Limb (tissue), 2 donors: ENCODE results near the gene UQCR11.
A peak's percentile ranks its signal among the peaks of the same experiment; 100 is the strongest.

ENCODE experiments used
- DNase-seq, 2 donors: peaks; one replicate each; pipeline ENCODE4 v3.0.0-alpha.2; 2016; ENCODE audit errors: extremely low spot score in 2 of 2

Gene UQCR11

DNA sequence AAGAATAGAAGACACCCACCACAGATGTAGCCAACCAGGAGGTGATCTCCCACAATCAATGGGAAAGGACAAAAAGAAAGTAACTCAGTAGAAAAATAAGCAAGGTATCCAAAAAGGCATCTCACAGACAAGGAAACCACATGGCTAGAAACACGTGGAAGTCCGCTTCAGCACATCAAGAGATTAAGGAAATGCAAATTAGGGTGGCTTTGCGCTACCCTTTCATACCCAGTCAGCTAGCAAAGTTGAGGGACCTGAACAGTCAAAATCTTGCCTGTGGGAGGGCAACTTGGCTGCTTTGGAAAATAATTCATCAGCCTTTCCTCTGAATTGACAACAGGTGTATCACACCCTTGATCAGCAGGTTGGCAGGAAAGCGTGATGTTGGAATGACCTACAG, 11.6 kb upstream of the UQCR11 start:
- no peak for DNase-seq

DNA sequence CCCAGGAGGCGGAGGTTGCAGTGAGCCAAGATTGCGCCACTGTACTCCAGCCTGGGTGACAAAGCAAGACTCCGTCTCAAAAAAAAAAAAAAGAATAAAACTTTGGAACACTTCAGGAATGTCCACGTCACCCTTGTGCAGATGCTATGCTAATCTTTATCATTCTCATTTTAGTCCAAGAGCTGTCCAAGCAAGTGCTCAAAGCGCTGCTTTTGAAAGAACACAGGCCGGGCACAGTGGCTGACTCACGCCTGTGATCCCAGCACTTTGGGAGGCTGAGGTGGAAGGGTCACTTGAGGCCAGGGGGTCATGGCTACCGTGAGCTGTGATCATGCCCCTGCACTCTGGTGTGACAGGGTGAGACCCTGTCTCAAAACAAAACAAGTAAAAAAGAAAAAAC, 11.1 kb upstream of the UQCR11 start:
- no peak for DNase-seq

DNA sequence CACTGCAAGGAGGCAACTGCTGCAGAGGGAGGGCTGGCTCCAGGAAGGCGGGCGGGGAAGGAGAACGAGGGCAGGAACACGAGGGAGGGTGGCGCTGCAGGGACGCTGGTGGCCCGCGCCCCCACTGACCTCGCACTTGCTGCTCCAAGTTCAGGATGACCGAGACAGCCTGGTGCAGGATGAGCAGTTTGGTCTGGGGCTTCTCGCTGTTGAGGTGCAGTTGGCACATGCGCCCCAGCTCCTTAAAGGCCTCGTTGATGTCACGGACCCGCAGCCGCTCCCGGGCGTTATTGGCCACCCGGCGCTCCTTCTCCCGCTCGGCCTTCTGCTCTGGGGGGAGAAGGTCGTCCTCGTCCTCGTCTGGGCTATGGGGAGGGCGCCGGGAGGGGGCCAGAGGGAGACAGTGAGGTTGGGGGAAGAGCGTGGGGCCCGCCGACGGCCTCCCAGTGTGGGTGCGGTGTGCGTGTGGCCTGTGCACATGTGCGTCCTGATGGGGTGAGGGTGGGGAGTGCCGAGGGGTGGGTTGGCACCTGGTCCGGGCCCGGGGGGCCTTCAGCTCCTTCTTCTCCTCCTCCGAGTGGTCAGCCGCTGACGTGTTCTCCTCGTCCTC, 10.0 kb upstream of the UQCR11 start:
- DNase-seq: no peak

DNA sequence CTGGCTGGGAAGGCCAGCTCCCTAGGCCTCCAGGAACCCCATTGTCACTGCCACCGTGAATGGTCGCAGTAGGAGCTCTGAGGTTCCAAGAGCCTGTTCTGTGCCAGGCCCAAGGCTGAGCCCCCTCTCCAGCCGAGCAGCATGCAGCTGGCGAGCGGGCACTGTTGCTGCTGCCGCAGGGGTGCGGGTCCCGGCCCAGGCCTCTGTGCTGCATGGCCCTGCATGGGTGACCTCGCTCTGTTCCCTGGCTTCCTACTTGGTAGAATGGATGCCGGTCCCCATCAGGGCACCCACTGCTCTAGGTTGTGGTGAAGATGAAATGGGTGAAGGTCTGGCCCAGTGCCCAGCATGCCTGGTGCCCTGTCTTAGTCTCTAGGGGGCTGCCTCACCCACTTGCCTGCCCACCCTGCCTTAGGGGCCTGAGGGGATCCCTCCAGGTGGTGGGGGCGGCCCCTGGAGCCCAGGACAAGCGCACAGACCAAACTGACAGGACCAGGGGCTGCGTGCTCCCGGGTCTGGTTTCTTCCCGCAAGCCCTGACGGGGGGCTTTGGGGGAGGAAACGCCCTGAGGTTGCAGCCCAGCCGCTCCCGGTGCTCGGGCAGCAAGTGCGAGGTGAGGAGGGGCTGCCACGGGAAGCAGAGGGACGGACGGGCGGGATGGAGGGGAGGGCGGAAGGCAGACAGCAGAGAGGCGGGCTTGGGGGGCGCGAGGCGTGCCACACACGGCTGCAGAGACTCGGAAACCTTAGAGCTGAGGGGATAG, 8.7 kb upstream of the UQCR11 start:
- DNase-seq: no peak

DNA sequence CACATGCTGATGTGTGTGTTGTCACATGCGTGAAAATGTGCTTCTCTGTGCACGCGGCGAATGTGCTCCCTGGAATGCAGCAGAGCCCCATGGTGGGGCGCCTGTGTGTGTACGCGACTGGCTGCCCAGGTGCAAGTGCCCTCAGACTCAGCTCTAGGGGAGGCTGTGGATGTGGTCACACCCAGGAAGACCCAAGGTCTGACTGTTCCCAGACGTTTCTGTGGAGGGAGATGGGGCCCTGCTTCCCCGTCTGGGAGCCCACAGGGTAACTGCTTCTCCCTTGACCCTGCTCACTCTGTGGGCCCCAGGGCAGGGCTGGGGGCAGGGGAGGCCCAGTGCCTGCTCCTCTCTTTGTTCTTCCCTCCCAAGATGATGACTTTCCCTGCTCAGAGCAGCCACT, 7.9 kb upstream of the UQCR11 start:
- DNase-seq: no peak

DNA sequence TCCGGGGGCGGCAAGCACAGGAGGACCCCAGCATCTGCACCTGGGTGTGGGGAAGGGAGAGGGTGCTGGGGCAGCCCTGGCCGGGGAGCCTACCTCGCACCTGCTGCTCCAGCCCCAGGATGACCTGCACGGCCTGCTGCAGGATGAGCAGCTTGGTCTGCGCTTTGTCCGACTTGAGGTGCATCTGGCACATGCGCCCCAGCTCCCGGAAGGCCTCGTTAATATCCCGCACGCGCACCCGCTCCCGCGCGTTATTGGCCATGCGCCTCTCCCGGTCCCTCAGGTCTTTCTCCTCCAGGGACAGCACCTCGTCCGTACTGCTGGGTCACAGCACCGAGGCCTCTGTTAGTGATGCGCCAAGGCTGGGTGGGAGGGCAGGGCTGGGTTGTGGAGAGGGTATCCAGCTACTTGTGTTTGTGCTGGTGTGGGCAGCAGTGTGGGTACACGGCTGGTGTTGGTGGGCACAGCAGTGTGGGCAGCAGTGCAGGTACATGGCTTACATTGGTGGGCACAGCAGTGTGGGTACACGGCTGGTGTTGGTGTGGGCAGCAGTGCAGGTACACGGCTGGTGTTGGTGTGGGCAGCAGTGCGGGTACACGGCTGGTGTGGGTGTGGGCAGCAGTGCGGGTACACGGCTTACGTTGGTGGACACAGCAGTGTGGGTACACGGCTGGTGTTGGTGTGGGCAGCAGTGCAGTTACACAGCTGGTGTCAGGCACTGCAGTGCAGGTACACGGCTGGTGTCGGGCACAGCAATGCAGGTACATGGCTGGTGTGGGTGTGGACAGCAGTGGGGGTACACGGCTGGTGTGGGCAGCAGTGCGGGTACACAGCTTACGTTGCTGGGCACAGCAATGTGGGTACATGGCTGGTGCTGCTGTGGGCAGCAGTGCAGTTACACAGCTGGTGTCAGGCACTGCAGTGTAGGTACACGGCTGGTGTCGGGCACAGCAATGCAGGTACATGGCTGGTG, 7.1 kb upstream of the UQCR11 start:
- no peak for DNase-seq

DNA sequence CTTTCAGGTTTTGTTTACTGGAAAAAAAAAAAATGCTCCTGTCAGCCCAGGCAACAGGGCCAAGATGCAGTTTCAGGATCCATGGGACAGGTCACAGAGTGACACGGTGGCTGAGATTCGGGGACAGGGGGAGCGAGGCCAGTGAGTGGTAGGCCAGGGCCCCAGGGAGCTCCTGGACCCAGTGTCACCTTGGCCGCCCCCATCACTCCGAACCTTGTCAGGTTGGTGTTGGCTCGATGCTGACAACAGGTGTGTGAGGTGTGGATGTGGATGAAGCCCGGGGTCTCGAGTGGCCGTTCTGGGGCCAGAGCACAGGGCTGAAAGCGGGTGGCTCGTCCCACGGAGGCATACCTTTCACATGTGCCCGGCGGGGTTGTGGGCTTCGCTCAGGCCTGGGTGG, 6.1 kb upstream of the UQCR11 start:
- no peak for DNase-seq

DNA sequence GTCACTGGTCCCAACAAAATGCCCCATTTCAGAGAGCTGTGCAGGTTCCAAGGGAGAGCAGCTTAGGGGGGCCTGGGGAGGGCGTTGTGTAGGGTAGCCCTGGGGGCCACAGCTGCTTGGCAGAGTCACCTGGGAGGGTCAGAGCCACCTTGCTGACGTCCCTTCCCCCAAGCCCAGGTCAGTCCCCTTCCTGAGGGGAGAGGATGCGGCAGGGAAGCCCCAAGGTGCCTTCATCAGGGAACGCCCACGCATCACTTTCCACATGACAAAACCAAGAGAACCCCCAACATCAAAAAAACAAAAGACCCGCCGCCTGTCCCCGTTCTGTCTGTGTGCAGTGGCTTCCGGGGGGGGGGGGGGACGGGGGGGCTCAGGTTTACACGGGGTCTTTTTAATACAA, 5.3 kb upstream of the UQCR11 start:
- DNase-seq: no peak

DNA sequence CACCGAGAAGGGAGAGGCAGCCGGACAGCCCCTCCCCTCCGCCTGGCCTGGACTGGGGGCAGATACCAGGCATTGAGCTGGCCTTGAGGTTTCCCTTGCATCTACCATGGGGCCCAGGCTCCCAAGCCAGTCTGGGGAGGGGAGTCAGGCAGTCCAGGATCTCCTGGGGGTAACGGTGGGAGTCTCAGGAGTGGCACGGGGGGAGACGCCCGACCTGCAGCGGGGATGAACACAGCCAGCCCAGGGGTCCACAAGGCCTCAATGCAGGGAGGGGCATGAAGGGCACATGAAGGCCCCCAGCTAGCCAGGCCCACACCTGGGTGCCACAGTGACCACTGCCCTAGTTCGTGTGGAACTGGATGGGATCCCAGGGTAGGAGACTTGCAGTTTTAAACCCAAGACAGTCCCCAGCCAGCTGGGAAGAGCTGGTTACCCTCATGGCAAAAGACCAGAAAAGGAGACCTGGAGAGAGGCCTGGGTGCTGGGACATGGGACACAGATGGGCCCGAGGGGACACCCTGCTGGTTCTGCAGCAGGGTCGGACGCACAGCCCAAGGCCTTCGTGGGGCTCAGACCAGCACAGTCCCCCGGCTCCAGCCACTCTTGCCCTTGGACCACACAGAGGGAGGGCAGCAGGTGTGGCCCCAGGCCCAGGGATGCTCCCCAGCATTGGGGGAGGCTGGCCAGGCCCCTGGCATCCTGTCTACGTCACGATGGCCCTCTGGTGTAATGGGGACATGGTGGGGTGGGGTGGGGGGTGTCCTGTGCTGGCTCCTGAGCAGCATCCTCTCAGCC, 4.6 kb upstream of the UQCR11 start:
- no peak for DNase-seq

DNA sequence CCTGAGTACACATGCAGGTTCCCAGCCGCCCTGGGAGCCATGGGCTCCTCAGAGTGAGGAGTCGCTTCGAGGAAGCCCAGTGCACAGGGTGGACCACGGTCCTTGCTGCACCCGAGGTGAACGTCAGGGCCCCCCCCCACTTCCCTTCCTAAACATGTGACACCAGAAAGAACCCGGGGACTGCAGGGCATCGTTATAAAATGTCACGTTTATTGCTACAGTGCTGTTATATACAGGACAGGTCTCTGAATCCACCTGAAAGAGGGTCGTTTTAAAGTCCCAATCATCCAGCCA, 3.8 kb upstream of the UQCR11 start:
- no peak for DNase-seq

DNA sequence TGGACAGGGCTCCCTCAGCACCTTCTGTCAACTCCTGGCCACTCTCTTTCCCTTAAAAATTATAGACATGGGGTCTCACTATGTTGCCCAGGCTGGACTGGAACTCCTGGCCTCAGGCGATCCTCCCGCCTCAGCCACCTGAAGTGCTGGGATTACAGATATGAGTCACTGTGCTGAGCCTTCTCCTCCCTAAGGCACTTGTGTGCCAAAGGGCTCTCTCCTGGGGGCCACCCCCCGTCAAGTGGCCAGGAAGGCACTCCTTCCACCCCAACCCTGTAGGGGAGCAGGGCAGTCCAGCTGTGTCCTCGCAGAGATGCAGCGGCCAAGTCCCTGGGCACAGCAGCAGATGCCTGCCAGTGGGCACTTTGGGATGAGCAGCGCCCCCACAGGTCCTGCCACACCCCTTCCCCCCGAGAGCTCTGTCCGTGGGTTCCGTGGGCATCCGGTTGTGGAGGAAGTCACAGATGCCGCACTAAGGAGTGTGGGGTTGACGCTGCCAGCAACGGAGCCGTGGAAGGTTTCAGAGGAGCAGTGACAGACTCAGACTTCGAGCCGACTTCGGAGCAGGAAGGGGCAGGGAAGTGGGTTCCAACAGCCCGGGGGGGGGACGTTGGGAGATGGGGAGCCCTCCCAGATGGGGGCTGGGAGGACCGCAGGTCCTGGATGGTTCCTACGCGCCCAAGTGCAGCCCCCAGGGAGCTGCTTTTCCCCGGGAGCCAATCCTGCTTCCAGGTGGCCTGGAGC, 3.3 kb upstream of the UQCR11 start:
- no peak for DNase-seq

DNA sequence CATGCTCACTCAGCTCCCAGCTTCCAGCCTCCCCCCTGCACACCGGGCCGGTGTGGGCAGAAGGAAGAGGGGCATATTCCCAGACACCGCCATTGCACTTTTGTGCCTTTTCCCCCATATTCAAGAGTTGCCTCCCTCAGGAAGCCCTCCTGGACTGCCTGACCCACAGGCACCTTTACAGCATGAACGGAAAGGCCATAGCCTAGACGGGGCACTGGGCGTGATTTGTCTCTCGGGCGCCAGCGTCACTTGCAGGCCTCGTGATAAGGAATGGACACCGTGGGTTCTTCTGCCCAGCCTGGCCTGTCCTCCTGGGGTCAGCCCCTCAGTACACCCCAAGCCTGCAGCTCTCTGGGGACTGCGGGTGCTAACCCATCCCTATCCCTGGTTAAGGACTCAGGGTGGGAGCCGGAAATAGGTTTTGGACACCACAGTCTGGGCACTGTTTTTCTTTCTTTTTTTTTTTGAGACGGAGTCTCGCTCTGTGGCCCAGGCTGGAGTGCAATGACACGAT, 933 bp upstream of the UQCR11 start:
- no peak for DNase-seq

DNA sequence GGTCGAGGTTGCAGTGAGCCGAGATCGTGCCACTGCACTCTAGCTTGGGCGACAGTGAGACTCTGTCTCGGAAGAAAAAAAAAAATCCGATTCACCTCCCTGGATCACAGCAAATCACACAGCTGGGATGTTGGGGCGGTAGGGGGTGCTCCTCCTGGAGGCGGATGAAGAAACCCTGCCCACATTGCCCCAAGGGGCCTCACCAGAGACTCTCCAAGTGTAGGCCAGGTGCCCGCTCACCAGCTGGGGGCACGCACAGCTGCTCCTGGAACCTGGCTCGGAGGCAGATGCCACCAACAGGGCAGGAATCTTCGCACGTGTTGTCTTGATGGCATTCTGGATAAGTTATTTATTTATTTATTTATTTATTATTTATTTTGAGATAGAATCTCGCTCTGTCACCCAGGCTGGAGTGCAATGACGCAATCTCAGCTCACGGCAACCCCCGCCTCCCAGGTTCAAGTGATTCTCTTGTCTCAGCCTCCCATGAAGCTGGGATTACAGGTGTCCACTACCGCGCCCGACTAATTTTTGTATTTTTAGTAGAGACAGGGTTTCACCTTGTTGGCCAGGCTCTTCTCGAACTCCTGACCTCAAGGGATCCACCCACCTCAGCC, 3.1 kb downstream of the UQCR11 start:
- DNase-seq: no peak

DNA sequence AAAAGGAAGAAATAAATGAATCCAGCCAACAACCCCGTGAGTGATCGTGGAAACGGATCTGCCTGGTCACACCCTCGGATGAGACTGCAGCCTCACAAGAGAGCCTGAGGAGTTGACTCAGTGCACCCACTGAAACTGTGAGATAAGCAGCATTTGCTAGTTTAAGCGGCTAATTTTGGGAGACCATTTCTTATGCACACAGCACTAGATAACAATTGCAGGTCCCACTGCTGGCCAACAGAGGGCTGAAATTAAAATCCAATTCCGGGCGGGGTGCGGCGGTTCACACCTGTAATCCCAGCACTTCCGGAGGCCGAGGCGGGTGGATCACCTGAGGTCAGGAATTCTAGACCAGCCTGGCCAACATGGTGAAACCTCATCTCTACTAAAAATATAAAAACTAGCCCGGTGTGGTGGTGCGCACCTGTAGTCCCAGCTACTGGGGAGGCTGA, 3.6 kb downstream of the UQCR11 start:
- no peak for DNase-seq

DNA sequence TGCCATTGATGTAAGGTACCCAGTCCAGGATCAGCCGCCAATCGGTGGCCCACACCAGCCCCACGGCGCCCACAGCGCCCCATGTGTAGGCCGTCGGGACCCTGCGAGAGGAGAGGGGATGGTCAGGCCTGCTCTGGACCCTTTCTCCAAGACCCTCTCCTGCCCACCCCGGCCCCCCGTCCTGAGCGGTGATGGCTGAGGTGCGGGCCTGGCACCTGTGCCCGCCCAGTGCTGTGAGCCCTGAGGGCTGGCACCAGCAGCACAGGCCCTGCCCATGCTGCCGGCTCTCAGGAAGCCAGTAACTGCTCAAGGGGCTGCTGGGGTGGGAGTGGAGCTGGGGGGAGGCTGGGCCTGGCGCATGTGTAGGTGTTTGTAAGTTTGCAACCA, 5.8 kb downstream of the UQCR11 start:
- DNase-seq: peak in 1 of 2 donors; percentile 24

DNA sequence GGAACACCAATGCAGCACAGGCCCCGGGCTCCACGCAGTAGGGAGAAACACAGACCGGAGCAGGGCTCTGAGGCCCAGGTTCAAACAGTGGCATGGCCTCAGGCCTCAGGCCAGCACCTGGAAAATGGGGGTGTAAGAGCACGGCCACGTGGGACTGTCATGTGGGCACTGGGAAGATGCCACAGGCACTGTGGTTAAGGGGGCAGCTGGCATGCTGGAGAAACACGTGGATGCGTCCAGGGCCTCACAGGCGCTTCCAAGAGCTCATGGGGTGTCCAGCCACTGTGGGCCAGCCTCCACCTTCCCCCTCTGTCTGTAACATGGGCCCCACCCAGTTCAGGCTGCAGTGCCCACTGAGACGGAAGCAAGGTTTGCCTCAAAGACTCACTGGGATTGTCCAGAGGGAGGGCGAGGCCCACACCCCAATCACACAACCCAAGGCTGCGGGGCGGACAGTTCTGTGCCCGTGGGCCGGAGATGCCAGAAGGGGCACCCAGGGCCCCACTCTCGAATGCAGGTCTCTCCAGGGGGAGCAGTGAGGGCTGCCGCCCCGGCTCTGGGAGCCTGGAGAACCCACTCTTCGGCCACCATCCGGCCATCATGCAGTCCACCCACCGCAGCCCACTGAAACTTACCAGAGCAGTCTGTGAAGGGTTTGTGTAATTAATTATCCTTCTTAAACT, 6.3 kb downstream of the UQCR11 start:
- DNase-seq: peak in 1 of 2 donors; percentile 12

DNA sequence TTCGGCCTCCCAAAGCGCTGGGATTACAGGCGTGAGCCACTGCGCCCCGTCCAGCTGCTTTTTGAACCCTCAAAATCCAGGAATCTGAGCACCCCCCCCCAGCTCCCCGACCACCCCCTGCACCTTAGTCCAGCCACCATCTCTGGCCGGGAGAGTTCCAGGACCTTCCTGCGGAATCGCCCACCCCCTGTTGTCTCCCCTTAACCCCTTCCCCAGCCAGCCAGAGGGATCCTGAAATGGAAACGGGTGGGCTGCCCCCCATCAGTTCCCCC, 11.8 kb downstream of the UQCR11 start:
- peak in 1 of 2 donors; percentile 36 for DNase-seq

DNA sequence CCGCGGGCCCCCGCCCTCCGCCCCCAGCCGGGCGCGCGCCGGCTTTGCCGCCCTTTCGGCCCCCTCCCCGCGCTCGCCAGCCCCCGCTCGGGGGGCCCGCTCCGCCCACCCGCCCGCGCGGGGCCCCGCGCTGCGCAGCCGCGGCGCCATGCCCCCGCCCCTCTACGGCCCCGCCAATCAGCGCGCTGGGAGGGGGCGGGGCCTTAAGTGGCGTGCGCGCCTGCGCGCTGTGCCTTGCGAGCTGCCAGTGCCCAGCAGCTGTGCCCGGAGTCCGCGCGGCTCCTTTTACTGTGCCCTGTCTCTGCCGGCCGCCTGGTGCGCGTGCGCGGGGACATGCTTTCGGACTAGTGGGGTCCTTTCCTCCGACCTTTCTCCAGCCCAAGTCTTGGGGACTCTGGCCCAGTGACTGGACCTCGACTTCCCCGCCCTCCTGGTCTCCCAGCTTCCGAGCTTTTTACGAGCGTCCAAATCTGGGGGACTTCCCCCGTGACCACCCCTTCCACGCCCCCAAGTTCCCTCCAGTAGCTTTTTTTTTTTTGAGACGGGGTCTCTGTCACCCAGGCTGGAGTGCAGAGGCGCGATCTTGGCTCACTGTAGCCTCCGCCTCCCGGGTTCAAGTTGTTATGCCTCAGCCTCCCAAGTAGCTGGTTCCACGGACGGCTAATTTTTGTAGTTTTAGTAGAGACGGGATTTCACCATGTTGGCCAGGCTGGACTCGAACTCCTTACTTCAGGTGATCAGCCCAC, 12.3 kb downstream of the UQCR11 start, which contains the start of gene MBD3:
Gene MBD3 (minus strand): TSS at position 111 of the 746 bp plus-strand sequence. CDS start 234 bp downstream, outside the sequence.
- peak; percentile 93 to 95 for DNase-seq
